Motor neuron (in vitro differentiated cells): ENCODE measurements around the gene GAB2. TPM values are rescaled to one million over a fixed set of nuclear protein-coding genes. Genes with fewer than 3 reads are reported as not detected.
A peak's percentile ranks its signal among the peaks of the same experiment; 100 is the strongest.
"Not testable (repeated sequence)": the region's sequence is repeated elsewhere in the genome, so short reads cannot be mapped to it uniquely, and the experiment has no call there.

Experiments
- ATAC-seq, 8 experiments: fragments of 200-7000 bp; cut with Tn5 transposase; replicated peaks in 6 of 8; 2 replicates each; pipeline ENCODE4 v1.8.0; 2021; ENCODE audit warnings: mild to moderate bottlenecking in 8 of 8, moderate library complexity in 8 of 8
- H3K27ac ChIP-seq, 2 donors: fragments of 250-450 bp; sonication (Bioruptor Pico); 2 replicates each; pipeline ENCODE4 v1.9.0; 2021; ENCODE audit warnings: antibody characterized with exemption in 2 of 2, mild to moderate bottlenecking in 2 of 2, moderate library complexity in 1 of 2
- H3K4me1 ChIP-seq, 2 donors: fragments of 250-450 bp; sonication (Bioruptor Pico); replicated peaks in 1 of 2; 2 replicates each; pipeline ENCODE4 v1.6.1; 2021; ENCODE audit warnings: antibody characterized with exemption in 2 of 2, mild to moderate bottlenecking in 2 of 2, moderate library complexity in 1 of 2
- H3K4me3 ChIP-seq, 5 donors: fragments of 250-450 bp; sonication (Bioruptor Pico); 2 replicates each; pipeline ENCODE4 v1.9.0; 2021; ENCODE audit warnings: antibody characterized with exemption in 5 of 5, mild to moderate bottlenecking in 5 of 5, moderate library complexity in 4 of 5
- WGBS, 10 experiments: fragments of 450-650 bp; shearing (Covaris generic); methylation state at CpG; one replicate each; pipeline ENCODE4 v1.0.0; 2022; 5-methylcytosine and 5-hydroxymethylcytosine counted together
- in situ Hi-C, 9 experiments: fragments of 400-800 bp; cut with MboI; loops; one replicate each; pipeline ENCODE4 v1.15.0; 2021; ENCODE audit warnings: low sequenced_read_pairs in 9 of 9, low pct_unique_long_range_greater_than_20kb in 2 of 9; ENCODE audit not compliant: unreplicated experiment in 9 of 9
- total RNA-seq, 8 experiments: library from RNA; unstranded; fragments of 300-600 nt; gene quantifications; 2 replicates each; pipeline versions ENCODE4 v1.2.3 to v1.2.4, GENCODE V29; 2022

GAB2 gene
- total RNA-seq, 8 experiments from 2014 or later, result 2.5 to 44.1 (median 25.6) TPM

GRCh38 chr11:78300108-78300839 lies 117.3 kb downstream of the GAB2 start:
- in situ Hi-C loops, result no loop called here
- 71 to 100% (median 88%) methylated on average over 1 to 5 of the region's 5 CpGs for WGBS, 10 experiments
- H3K4me1 ChIP-seq, result peaks cover 42 to 50% of the 10 kb centered on the region in 2 donors
- H3K27ac ChIP-seq, result no peak overlapping the region
- no peak for ATAC-seq
- H3K4me3 ChIP-seq, result no peak overlapping the region

GRCh38 chr11:78299000-78299710 lies 118.5 kb downstream of the GAB2 start:
- Histone ChIP-seq H3K4me3 (no peak overlapping the region), H3K27ac (peak overlapping the region; percentile 67 to 69), H3K4me1 (peaks cover 43 to 53% of the 10 kb centered on the region in 2 donors)
- peak in 2 of 8 experiments; percentile 13 to 16 for ATAC-seq
- in situ Hi-C loops, result no loop called here
- WGBS, 10 experiments, result 60 to 100% (median 68%) methylated on average over 1 to 2 of the region's 2 CpGs; no CpG with 5 or more reads in 2 of the 10 experiments

GRCh38 chr11:78298291-78298771 lies 119.3 kb downstream of the GAB2 start:
- 0 to 58% (median 0%) methylated on average over 1 of the region's 1 CpG; no CpG with 5 or more reads in 4 of the 10 experiments for WGBS, 10 experiments
- Histone ChIP-seq H3K4me3 (no peak overlapping the region), H3K27ac (peak overlapping the region; percentile 54 to 67), H3K4me1 (peaks cover 43 to 53% of the 10 kb centered on the region in 2 donors)
- in situ Hi-C loops, result no loop called here
- peak in 5 of 8 experiments; percentile 65 to 85 (median 74) for ATAC-seq

GRCh38 chr11:78295991-78296930 lies 121.4 kb downstream of the GAB2 start:
- 40 to 100% (median 90%) methylated on average over 1 to 8 of the region's 8 CpGs for WGBS, 10 experiments
- peak in 5 of 8 experiments; percentile 75 to 83 (median 78) for ATAC-seq
- in situ Hi-C loops, result no loop called here

GRCh38 chr11:78295347-78295746 lies 122.3 kb downstream of the GAB2 start:
- 56 to 100% (median 89%) methylated on average over 1 to 3 of the region's 3 CpGs for WGBS, 10 experiments
- Histone ChIP-seq H3K4me3 (no peak overlapping the region), H3K27ac (peak overlapping the region in 1 of 2 donors; percentile 60), H3K4me1 (peaks cover 43 to 53% of the 10 kb centered on the region in 2 donors)
- ATAC-seq, result no peak
- in situ Hi-C loops, result no loop called here

More at GRCh38 chr11:78295991-78296930, 121.4 kb downstream of the GAB2 start:
- Histone ChIP-seq H3K4me1 (peaks cover 43 to 53% of the 10 kb centered on the region in 2 donors), H3K4me3 (no peak overlapping the region), H3K27ac (peak overlapping the region; percentile 56 to 60)

GRCh38 chr11:78294100-78294499 lies 123.5 kb downstream of the GAB2 start:
- H3K4me3 ChIP-seq, in situ Hi-C loops, H3K27ac ChIP-seq, ATAC-seq: not testable (repeated sequence)
- peaks cover 34 to 41% of the 10 kb centered on the region in 2 donors for H3K4me1 ChIP-seq
- no CpG with 5 or more reads among the region's 5 CpGs for WGBS, 10 experiments

GRCh38 chr11:78293536-78293935 lies 124.1 kb downstream of the GAB2 start:
- Histone ChIP-seq H3K27ac (no peak overlapping the region), H3K4me1 (peaks cover 28 to 36% of the 10 kb centered on the region in 2 donors), H3K4me3 (no peak overlapping the region)
- no peak for ATAC-seq
- 88 to 100% (median 94%) methylated on average over 2 to 6 of the region's 6 CpGs for WGBS, 10 experiments
- in situ Hi-C loops, result no loop called here

GRCh38 chr11:78292109-78292803 lies 125.4 kb downstream of the GAB2 start:
- no peak overlapping the region for H3K4me3 ChIP-seq
- peaks cover 19 to 23% of the 10 kb centered on the region in 2 donors for H3K4me1 ChIP-seq
- 54 to 100% (median 96%) methylated on average over 1 to 9 of the region's 9 CpGs; no CpG with 5 or more reads in 1 of the 10 experiments for WGBS, 10 experiments
- H3K27ac ChIP-seq, result no peak overlapping the region
- ATAC-seq, result no peak
- in situ Hi-C loops, result no loop called here

GRCh38 chr11:78291503-78292108 lies 126.0 kb downstream of the GAB2 start:
- H3K27ac ChIP-seq, result no peak overlapping the region
- no peak overlapping the region for H3K4me3 ChIP-seq
- no peak for ATAC-seq
- H3K4me1 ChIP-seq, result peaks cover 15 to 16% of the 10 kb centered on the region in 2 donors
- in situ Hi-C loops, result no loop called here
- 90 to 100% (median 97%) methylated on average over 1 to 5 of the region's 6 CpGs; no CpG with 5 or more reads in 1 of the 10 experiments for WGBS, 10 experiments

GRCh38 chr11:78290293-78291176 lies 127.1 kb downstream of the GAB2 start:
- Histone ChIP-seq H3K4me1 (peaks cover 5 to 12% of the 10 kb centered on the region in 2 donors), H3K27ac (no peak overlapping the region), H3K4me3 (no peak overlapping the region)
- in situ Hi-C loops, result no loop called here
- ATAC-seq, result peak in 3 of 8 experiments; percentile 25 to 54 (median 33)
- WGBS, 10 experiments, result 78 to 100% (median 95%) methylated on average over 2 to 6 of the region's 6 CpGs; no CpG with 5 or more reads in 1 of the 10 experiments
